Activated T-cell treated with anti-CD3 and anti-CD28 coated beads for 24 hours (primary cell): ENCODE results near the gene F11R.
A peak's percentile ranks its signal among the peaks of the same experiment; 100 is the strongest.
"Not testable (repeated sequence)": the region's sequence is repeated elsewhere in the genome, so short reads cannot be mapped to it uniquely, and the experiment has no call there.

Experiments
- DNase-seq: peaks from one replicate; pipeline ENCODE4 v3.0.0-alpha.2; 2020; ENCODE audit warnings: low read depth

F11R gene

GRCh38 chr1:160971618-160972056 is 49.3 kb downstream of the F11R start:
- peak; percentile 26 for DNase-seq

GRCh38 chr1:160963521-160963920 is 57.4 kb downstream of the F11R start:
- DNase-seq = no peak

DNA sequence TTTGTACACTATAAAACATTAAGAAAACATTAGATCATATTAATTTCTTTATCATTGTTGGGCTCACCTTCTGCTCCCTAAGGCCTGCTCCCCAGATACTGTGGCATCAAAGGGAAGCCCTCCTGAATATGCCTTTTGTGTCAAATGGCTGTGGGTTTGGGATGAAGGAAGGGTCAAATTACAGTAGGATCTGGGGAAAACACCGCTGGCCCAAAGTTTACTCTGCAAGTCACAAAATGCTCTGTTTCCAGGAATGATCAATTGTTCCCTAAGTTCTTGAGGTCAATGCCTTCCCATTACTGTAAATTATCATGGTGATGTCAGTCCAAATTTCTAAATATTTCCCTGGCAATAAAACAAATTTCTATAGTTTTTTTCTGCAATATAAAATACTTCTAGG is 59.5 kb downstream of the F11R start:
- DNase-seq = no peak

DNA sequence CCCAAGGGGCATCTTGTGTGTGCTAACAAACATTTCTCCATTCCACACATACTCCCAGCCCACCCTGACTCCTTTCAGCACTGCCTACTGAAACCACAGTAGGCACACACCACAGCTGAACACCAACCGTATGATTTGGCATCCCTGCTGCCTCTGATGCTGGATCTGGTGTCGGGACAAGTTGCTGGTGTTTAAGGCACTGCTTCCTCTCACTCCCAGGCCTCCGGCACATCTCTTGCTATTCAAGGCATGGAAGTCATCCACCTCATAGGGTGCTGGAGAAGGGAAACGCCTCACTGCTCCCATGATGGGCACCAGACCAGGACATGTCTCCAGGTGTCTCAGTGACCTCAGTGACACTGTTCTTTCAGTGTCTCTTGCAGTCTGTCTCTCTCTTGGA is 64.0 kb downstream of the F11R start:
- DNase-seq = no peak

DNA sequence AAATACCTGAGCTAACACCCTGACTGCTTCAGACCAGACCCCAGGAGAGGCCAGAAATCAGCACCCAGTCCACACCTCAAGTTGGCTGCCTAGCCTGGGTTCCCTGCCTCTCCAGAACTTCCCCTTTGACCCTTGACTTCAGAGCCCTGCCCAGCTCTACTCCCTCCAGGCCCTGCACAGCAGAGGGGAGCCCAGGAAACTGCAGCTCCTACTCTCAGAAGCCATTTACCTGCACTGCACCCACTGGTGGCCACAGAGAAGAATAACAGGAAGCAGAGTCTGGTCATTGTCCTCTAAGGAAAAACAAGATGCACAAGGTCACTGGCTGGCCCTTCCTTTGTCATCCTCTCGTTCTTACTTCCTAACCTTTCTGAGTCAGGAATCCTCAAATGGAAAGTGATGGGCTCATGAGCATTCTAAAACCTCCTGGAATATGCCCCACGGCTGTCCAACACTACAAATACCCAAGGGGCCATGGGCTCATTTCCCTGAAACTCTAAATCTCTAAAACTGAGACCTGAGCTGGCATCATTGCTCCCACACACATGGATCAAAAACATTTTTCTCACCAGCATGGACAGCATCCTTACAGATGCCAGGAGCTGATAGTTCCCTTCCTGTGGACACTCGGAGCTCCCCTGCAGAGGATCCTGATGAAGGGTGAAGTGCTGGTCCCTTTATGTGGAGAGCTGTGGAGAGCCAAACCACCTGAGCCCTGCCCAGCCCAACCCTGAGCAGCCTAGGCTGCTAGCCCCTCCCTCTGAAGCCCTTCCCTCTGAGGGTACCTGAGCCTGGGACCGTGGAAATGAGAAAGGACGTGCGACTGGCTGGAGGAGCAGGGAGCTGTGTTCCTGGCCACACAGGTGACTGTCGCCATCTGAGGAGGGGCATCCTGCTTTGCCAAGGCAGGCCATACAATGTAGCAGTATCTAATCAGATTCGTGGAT is 66.5 kb downstream of the F11R start, which contains the start of gene ITLN2:
Gene ITLN2 (minus strand): TSS at position 652 of the 947 bp plus-strand sequence. CDS start 68 bp downstream, at position 584.
- DNase-seq = peak; percentile 20

- DNase-seq = no peak
Observed at GRCh38 chr1:160953030-160953429, 67.9 kb downstream of the F11R start.

DNA sequence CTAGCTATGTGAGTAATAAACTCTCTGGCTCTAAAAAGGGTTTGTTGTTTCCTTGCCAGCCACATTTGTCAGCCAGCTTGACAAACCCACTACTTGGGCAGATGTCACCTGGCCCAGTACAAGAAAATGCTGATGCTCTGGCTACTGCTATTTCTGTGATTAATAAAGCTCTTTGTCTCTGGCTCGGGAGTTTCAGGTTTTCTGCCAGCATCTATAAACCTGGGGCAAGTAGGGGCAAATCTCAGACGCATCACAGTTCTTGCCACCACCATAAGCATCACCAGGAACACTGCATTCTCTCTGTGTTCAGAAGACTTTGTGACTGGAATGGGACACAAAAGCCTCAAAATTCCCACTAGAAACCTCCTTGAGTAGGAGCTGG is 68.8 kb downstream of the F11R start:
- DNase-seq = no peak

- DNase-seq = peak; percentile 64
Observed at GRCh38 chr1:160951443-160952128, 69.4 kb downstream of the F11R start.

- no peak for DNase-seq
Observed at GRCh38 chr1:160950657-160951056, 70.3 kb downstream of the F11R start.

- DNase-seq = no peak
Observed at GRCh38 chr1:160949881-160950280, 71.1 kb downstream of the F11R start.

DNA sequence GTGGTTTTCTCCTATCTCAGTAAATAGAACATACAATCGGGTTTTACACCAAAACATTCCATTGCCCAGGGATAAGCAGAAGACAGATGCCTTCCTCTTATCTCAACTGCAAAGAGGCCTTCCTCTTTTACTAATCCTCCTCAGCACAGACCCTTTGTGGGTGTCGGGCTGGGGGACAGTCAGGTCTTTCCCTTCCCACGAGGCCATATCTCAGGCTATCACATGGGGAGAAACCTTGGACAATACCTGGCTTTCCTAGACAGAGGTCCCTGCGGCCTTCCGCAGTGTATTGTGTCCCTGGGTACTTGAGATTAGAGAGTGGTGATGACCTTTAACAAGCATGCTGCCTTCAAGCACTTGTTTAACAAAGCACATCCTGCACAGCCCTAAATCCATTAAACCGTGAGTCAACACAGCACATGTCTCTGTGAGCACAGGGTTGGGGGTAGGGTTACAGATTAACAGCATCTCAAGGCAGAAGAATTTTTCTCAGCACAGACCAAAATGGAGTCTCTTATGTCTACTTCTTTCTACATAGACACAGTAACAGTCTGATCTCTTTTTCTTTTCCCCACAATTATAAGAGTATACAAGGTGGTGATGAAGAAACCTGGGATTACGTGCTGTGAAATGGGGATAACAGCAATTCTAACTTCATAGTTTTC is 71.6 kb downstream of the F11R start:
- DNase-seq = not testable (repeated sequence)

GRCh38 chr1:160947174-160947759 is 73.7 kb downstream of the F11R start:
- DNase-seq = not testable (repeated sequence)

GRCh38 chr1:160945881-160946280 is 75.1 kb downstream of the F11R start:
- not testable (repeated sequence) for DNase-seq
